IMR-90 (cell line): ENCODE measurements around the gene ERC2. TPM values are rescaled to one million over a fixed set of nuclear protein-coding genes. Genes with fewer than 3 reads are reported as not detected.

Source experiments
- ATAC-seq: fragments of 200-7000 bp; cut with Tn5 transposase; 2 replicates; pipeline ENCODE4 v1.9.1; 2020; ENCODE audit warnings: low read depth, mild to moderate bottlenecking, moderate library complexity
- BruUV-seq: library from RNA; stranded (reverse); fragments of 400-500 nt; replicated peaks from 2 replicates; lab custom pipeline; 2021; lab: Mats Ljungman, UMichigan
- CTCF ChIA-PET: fragments of 300-600 bp; formaldehyde crosslinking; extraction: SDS; loops from one replicate; lab custom pipeline; 2021; ENCODE audit warnings: antibody characterized with exemption; lab: Yijun Ruan, JAX
- POLR2A ChIA-PET: fragments of 300-600 bp; sonication (Branson Sonifier 250); formaldehyde crosslinking; loops from one replicate; lab custom pipeline; 2022; ENCODE audit warnings: antibody characterized with exemption; ENCODE audit not compliant: unreplicated experiment; lab: Charles Lee
- DNase-seq: peaks from one replicate; pipeline ENCODE4 v3.0.0; 2013
- H2AFZ ChIP-seq: replicated peaks from 2 replicates; pipeline ENCODE3; 2013; ENCODE audit warnings: low read length, mild to moderate bottlenecking; ENCODE audit not compliant: poor library complexity
- H2AK5ac ChIP-seq: 2 replicates; pipeline ENCODE4 v1.6.1; 2013; ENCODE audit warnings: low read depth, low read length, inconsistent platforms
- H2AK9ac ChIP-seq: replicated peaks from 2 replicates; pipeline ENCODE3; 2013; ENCODE audit warnings: mild to moderate bottlenecking, low read depth, low read length, moderate library complexity; ENCODE audit not compliant: poor library complexity
- H2BK120ac ChIP-seq: 2 replicates; pipeline ENCODE4 v1.6.1; 2013; ENCODE audit warnings: low read depth, low read length, inconsistent platforms
- H2BK15ac ChIP-seq: 3 replicates; pipeline ENCODE4 v1.6.1; 2013; ENCODE audit warnings: low read depth, low read length, inconsistent platforms
- H2BK20ac ChIP-seq: 2 replicates; pipeline ENCODE4 v1.6.1; 2013; ENCODE audit warnings: low read depth, mild to moderate bottlenecking, inconsistent platforms, low read length, moderate library complexity
- H2BK5ac ChIP-seq: 2 replicates; pipeline ENCODE4 v1.6.1; 2013; ENCODE audit warnings: mild to moderate bottlenecking, low read depth, low read length, inconsistent platforms; ENCODE audit not compliant: poor library complexity, severe bottlenecking
- H3K14ac ChIP-seq: replicated peaks from 2 replicates; pipeline ENCODE4 v1.6.1; 2013; ENCODE audit warnings: low read depth, low read length, inconsistent platforms
- H3K18ac ChIP-seq: 2 replicates; pipeline ENCODE4 v1.6.1; 2013; ENCODE audit warnings: low read depth, low read length, control low read depth
- H3K23ac ChIP-seq: 2 replicates; pipeline ENCODE4 v1.6.1; 2013; ENCODE audit warnings: low read depth, low read length, inconsistent platforms
- H3K27ac ChIP-seq: 2 replicates; pipeline ENCODE4 v1.5.1; 2013; ENCODE audit warnings: mild to moderate bottlenecking, control low read depth, low read length; ENCODE audit not compliant: insufficient read depth
- H3K27me3 ChIP-seq: 2 replicates; pipeline ENCODE4 v1.6.1; 2013; ENCODE audit warnings: low read length; ENCODE audit not compliant: control insufficient read depth, insufficient read depth
- H3K36me3 ChIP-seq: 2 replicates; pipeline ENCODE4 v1.6.1; 2013; ENCODE audit warnings: low read length, mixed read lengths; ENCODE audit not compliant: control insufficient read depth, insufficient read depth
- H3K4ac ChIP-seq: 2 replicates; pipeline ENCODE4 v1.6.1; 2013; ENCODE audit warnings: low read depth, low read length, inconsistent platforms
- H3K4me1 ChIP-seq: 2 replicates; pipeline ENCODE4 v1.6.1; 2013; ENCODE audit warnings: low read length, mixed read lengths; ENCODE audit not compliant: control insufficient read depth, insufficient read depth
- H3K4me2 ChIP-seq: 2 replicates; pipeline ENCODE4 v1.6.1; 2013; ENCODE audit warnings: low read depth, mild to moderate bottlenecking, control low read depth, low read length, moderate library complexity
- H3K4me3 ChIP-seq: 2 replicates; pipeline ENCODE4 v1.5.1; 2013; ENCODE audit warnings: low read depth, mild to moderate bottlenecking, control low read depth, low read length, moderate library complexity; ENCODE audit not compliant: insufficient read depth
- H3K56ac ChIP-seq: 2 replicates; pipeline ENCODE4 v1.6.1; 2013; ENCODE audit warnings: low read length, inconsistent platforms; ENCODE audit not compliant: insufficient read depth; ENCODE audit errors: extremely low read depth
- H3K79me1 ChIP-seq, 2 experiments: 2 replicates each; pipeline ENCODE4 v1.6.1; 2013; ENCODE audit warnings: low read length in 2 of 2, inconsistent platforms in 1 of 2, low read depth in 1 of 2
- H3K9ac ChIP-seq: 2 replicates; pipeline ENCODE4 v1.6.1; 2013; ENCODE audit warnings: low read depth, low read length, control low read depth
- H3K9me1 ChIP-seq: 2 replicates; pipeline ENCODE4 v1.6.1; 2013; ENCODE audit warnings: low read length, inconsistent platforms; ENCODE audit not compliant: insufficient read depth
- H3K9me3 ChIP-seq: 2 replicates; pipeline ENCODE4 v1.6.1; 2013; ENCODE audit warnings: low read length; ENCODE audit not compliant: control insufficient read depth, insufficient read depth
- H4K20me1 ChIP-seq: 2 replicates; pipeline ENCODE4 v1.6.1; 2013; ENCODE audit warnings: low read length, inconsistent platforms; ENCODE audit not compliant: insufficient read depth
- H4K5ac ChIP-seq: 2 replicates; pipeline ENCODE4 v1.6.1; 2013; ENCODE audit warnings: mild to moderate bottlenecking, low read depth, low read length, control low read depth
- H4K8ac ChIP-seq, 2 experiments: 2 replicates each; pipeline ENCODE4 v1.6.1; 2013; ENCODE audit warnings: low read depth in 2 of 2, low read length in 2 of 2, control low read depth in 1 of 2, inconsistent platforms in 1 of 2
- H4K91ac ChIP-seq: 2 replicates; pipeline ENCODE4 v1.6.1; 2013; ENCODE audit warnings: low read depth, low read length, inconsistent platforms; ENCODE audit not compliant: insufficient read depth
- BHLHE40 ChIP-seq: fragments of 150-350 bp; IDR thresholded peaks from 2 replicates; pipeline ENCODE4 v1.6.1; 2016; ENCODE audit warnings: mild to moderate bottlenecking, low read depth, low read length
- CEBPB ChIP-seq: IDR thresholded peaks from 2 replicates; pipeline ENCODE4 v1.6.1; 2012; ENCODE audit warnings: low read depth, low read length, improper control_type of control experiment
- MAZ ChIP-seq: IDR thresholded peaks from 2 replicates; pipeline ENCODE4 v1.6.1; 2012; ENCODE audit warnings: low read depth, mild to moderate bottlenecking, low read length, improper control_type of control experiment, moderate library complexity, borderline replicate concordance
- MXI1 ChIP-seq: IDR thresholded peaks from 2 replicates; pipeline ENCODE4 v1.6.1; 2012; ENCODE audit warnings: low read depth, mild to moderate bottlenecking, low read length, moderate library complexity, borderline replicate concordance
- WGBS, 2 experiments: methylation state at CpG; one replicate each; pipeline versions ENCODE4 v1.1.5 to v1.1.7; 2013; ENCODE audit warnings: missing lambda C conversion rate in 2 of 2; ENCODE audit not compliant: insufficient read length in 1 of 2; ENCODE audit errors: extremely low coverage in 2 of 2; 5-methylcytosine and 5-hydroxymethylcytosine counted together
- dilution Hi-C: fragments of 300-500 bp; cut with HindIII; formaldehyde crosslinking; loops from one replicate; pipeline ENCODE4 v1.14.3; 2018; ENCODE audit warnings: low sequenced_read_pairs; ENCODE audit not compliant: unreplicated experiment
- in situ Hi-C: fragments of 300-500 bp; cut with MboI; formaldehyde crosslinking; loops from 3 replicates; pipeline ENCODE4 v1.14.3; 2019; ENCODE audit warnings: low sequenced_read_pairs, inconsistent platforms, mixed read lengths
- intact Hi-C: fragments of 100-400 bp; cut with micrococcal nuclease; formaldehyde crosslinking; loops from 2 replicates; pipeline ENCODE4 v1.10.0; 2022
- polyA plus RNA-seq, 3 experiments: library from polyadenylated mRNA; depleted of rRNA; stranded (reverse); fragments of >200 nt; gene quantifications; 2 replicates each; pipeline ENCODE4 v1.2.3, GENCODE V29; 2012; ENCODE audit warnings: low replicate concordance in 1 of 3
- total RNA-seq: library from RNA; depleted of rRNA; stranded (reverse); fragments of >200 nt; gene quantifications from 2 replicates; pipeline ENCODE4 v1.2.3, GENCODE V29; 2012

Gene ERC2
- total and polyA plus RNA-seq, 2 of the 4 experiments (the other 2 are of a cell fraction), result 0.17 to 0.18 TPM

DNA sequence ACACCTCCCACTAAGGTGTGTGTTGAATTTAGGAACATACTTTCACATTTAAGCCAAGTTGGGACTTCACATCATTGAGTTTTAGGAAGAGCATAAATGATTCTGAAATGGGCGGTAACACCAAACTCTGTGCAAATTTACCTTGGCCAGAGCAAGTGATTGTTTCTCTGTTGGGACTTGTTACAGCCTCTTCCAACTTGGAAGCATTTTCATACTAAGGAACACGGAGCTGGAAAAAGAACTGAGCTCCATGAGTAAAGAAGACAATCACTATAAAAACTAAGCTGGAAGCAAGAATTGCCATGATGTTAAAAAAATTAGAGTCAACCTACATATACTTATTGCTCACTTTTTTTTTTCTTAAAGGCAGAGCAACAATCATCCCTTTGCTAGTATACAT is 371.3 kb downstream of the ERC2 start:
- no CpG with 5 or more reads among the region's 2 CpGs for WGBS, 2 experiments
- H3K9me1 ChIP-seq, result no peaks in the 10 kb centered on the region
- no peak overlapping the region for H4K5ac ChIP-seq
- no peak overlapping the region for H3K27ac ChIP-seq
- no peak overlapping the region for H3K56ac ChIP-seq
- no peaks in the 10 kb centered on the region for H3K79me1 ChIP-seq
- no peak overlapping the region for H4K8ac ChIP-seq
- no peak overlapping the region for H2AK5ac ChIP-seq
- TF ChIP-seq MAZ (no peak), CEBPB (no peak), MXI1 (no peak), BHLHE40 (no peak)
- no peak overlapping the region for H4K91ac ChIP-seq
- no peak overlapping the region for H2BK120ac ChIP-seq
- no peaks in the 10 kb centered on the region for H3K4me1 ChIP-seq
- no peak overlapping the region for H3K4ac ChIP-seq
- H3K36me3 ChIP-seq, result no peaks in the 10 kb centered on the region
- no peak overlapping the region for H3K18ac ChIP-seq
- dilution Hi-C loops, result no loop called here
- in situ Hi-C loops, result no loop called here
- no peak overlapping the region for H2BK15ac ChIP-seq
- ATAC-seq, result no peak
- H3K14ac ChIP-seq, result no peak overlapping the region
- H3K4me3 ChIP-seq, result no peak overlapping the region
- no peak overlapping the region for H2AK9ac ChIP-seq
- H2AFZ ChIP-seq, result no peak overlapping the region
- H3K4me2 ChIP-seq, result no peak overlapping the region
- no peak overlapping the region for H3K23ac ChIP-seq
- H3K9ac ChIP-seq, result no peak overlapping the region
- CTCF ChIA-PET, result no interaction called here
- POLR2A ChIA-PET, result no interaction called here
- DNase-seq, result no peak
- H2BK5ac ChIP-seq, result no peak overlapping the region
- H3K27me3 ChIP-seq, result no peaks in the 10 kb centered on the region; the same call in 1 of the 2 replicates
- no peaks in the 10 kb centered on the region for H4K20me1 ChIP-seq
- H3K9me3 ChIP-seq, result no peaks in the 10 kb centered on the region
- H2BK20ac ChIP-seq, result no peak overlapping the region
- BruUV-seq, result no TSS peak
- intact Hi-C loops, result no loop called here
